H1 (cell line): Measurements from ENCODE around the gene NSD2. TPM values are rescaled to one million over a fixed set of nuclear protein-coding genes. Genes with fewer than 3 reads are reported as not detected.

Experiments used
- BCL11A ChIP-seq, 2 experiments: IDR thresholded peaks; one replicate each; pipeline ENCODE4 v1.6.1; 2011; ENCODE audit warnings: low read depth in 2 of 2, low read length in 2 of 2, mild to moderate bottlenecking in 2 of 2
- CTBP2 ChIP-seq: IDR thresholded peaks from 2 replicates; pipeline ENCODE4 v1.7.0; 2011; ENCODE audit warnings: borderline replicate concordance, mild to moderate bottlenecking, moderate library complexity, mixed read lengths, low read length; ENCODE audit not compliant: insufficient read depth, insufficient read length
- EP300 ChIP-seq, 2 experiments: IDR thresholded peaks; 1 replicate in 1 of 2; 2 replicates in 1 of 2; pipeline ENCODE4 v1.6.1; 2011 to 2012; ENCODE audit warnings: low read depth in 2 of 2, low read length in 2 of 2, mild to moderate bottlenecking in 2 of 2, borderline replicate concordance in 1 of 2, inconsistent platforms in 1 of 2, moderate library complexity in 1 of 2
- FOSL1 ChIP-seq: IDR thresholded peaks from 2 replicates; pipeline ENCODE4 v1.6.1; 2011; ENCODE audit warnings: mild to moderate bottlenecking, low read depth, low read length, moderate library complexity; ENCODE audit not compliant: insufficient read depth
- GTF2F1 ChIP-seq: IDR thresholded peaks from 2 replicates; pipeline ENCODE4 v1.6.1; 2012; ENCODE audit warnings: low read depth, low read length, improper control_type of control experiment, borderline replicate concordance
- SAP30 ChIP-seq: fragments of 300-600 bp; sonication (generic); IDR thresholded peaks from 2 replicates; pipeline ENCODE4 v1.7.1; 2012; ENCODE audit warnings: low read length, moderate library complexity, mild to moderate bottlenecking, inconsistent platforms; ENCODE audit not compliant: insufficient read depth, insufficient replicate concordance
- ZNF274 ChIP-seq: IDR thresholded peaks from 2 replicates; pipeline ENCODE4 v1.7.0; 2012; ENCODE audit warnings: low read length, borderline replicate concordance; ENCODE audit errors: extremely low read depth
- polyA plus RNA-seq, 7 experiments: library from polyadenylated mRNA; depleted of rRNA in 3 of 7; stranded (reverse) in 5 of 7; unstranded in 2 of 7; fragments of >200 nt in 5 of 7; fragments of 200-250 nt in 2 of 7; gene quantifications; 1 replicate in 5 of 7; 2 replicates in 1 of 7; 4 replicates in 1 of 7; pipeline versions ENCODE4 v1.2.1 to v1.2.3, GENCODE V29; 2011 to 2013; ENCODE audit warnings: missing spikeins in 2 of 7, mixed read lengths in 2 of 7
- total RNA-seq: library from RNA; stranded (reverse); fragmentation: NEBNext Ultra II Directional; extraction: Animal tissue kit (Norgen Biotek cat#: 25700); gene quantifications from 2 replicates; pipeline ENCODE4 v1.2.1, GENCODE V29; 2021
- TF ChIP-seq, protein P1 (sequence below): IDR thresholded peaks from 2 replicates; pipeline ENCODE4 v1.6.1; 2012; ENCODE audit warnings: inconsistent platforms
- TF ChIP-seq, protein P2 (sequence below), 3 experiments: IDR thresholded peaks; 1 replicate in 2 of 3; 2 replicates in 1 of 3; pipeline versions ENCODE4 v1.5.1 to v1.6.1; 2011; ENCODE audit warnings: low read length in 3 of 3, mild to moderate bottlenecking in 3 of 3, inconsistent platforms in 2 of 3, low read depth in 1 of 3, moderate library complexity in 1 of 3; ENCODE audit not compliant: insufficient read depth in 1 of 3; ENCODE audit errors: control extremely low read depth in 1 of 3

Gene NSD2
- total and polyA plus RNA-seq, 2 of the 8 experiments (the other 6 are each of a cell fraction or from before 2014, with no cell fraction given): 26.7 to 129 TPM

DNA sequence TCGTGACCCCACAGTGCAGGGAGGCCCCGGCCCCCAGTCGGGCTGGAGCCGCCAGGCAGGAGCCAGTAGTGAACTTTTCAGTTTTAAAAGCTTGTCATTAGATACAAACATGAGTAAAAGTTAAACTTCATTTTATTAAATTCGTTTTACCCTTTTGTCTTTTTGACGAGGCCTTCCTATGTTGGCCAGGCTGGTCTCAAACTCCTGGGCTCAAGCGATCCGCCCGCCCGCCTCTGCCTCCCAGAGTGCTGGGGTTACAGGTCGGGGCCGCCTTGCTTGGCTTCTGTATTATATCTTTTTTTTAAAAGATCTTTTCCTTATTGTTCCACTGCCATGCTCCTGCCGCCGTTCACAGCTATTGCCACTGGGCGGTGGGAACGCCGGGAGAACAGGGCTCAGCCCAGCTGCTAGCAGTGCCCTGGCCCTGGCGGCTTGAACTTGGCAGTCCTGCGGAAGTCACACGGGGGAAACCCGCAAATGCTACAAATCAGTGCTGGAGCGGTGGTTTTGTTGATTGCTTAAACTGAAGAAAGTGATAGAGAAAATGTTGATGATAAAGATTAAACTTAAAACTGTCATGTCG, 138.5 kb downstream of the NSD2 start (continued):
- TF ChIP-seq, protein P1, sequence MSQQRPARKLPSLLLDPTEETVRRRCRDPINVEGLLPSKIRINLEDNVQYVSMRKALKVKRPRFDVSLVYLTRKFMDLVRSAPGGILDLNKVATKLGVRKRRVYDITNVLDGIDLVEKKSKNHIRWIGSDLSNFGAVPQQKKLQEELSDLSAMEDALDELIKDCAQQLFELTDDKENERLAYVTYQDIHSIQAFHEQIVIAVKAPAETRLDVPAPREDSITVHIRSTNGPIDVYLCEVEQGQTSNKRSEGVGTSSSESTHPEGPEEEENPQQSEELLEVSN: no peak
- TF ChIP-seq SAP30: peak; percentile 24
- TF ChIP-seq GTF2F1: no peak
- TF ChIP-seq ZNF274: no peak
- TF ChIP-seq, protein P2, sequence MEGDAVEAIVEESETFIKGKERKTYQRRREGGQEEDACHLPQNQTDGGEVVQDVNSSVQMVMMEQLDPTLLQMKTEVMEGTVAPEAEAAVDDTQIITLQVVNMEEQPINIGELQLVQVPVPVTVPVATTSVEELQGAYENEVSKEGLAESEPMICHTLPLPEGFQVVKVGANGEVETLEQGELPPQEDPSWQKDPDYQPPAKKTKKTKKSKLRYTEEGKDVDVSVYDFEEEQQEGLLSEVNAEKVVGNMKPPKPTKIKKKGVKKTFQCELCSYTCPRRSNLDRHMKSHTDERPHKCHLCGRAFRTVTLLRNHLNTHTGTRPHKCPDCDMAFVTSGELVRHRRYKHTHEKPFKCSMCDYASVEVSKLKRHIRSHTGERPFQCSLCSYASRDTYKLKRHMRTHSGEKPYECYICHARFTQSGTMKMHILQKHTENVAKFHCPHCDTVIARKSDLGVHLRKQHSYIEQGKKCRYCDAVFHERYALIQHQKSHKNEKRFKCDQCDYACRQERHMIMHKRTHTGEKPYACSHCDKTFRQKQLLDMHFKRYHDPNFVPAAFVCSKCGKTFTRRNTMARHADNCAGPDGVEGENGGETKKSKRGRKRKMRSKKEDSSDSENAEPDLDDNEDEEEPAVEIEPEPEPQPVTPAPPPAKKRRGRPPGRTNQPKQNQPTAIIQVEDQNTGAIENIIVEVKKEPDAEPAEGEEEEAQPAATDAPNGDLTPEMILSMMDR (IDR thresholded peaks at IDR 0.05; ENCODE audit: control extremely low read depth in 1 of 3, insufficient read depth in 1 of 3, low read depth in 1 of 3, low read length in 3 of 3): peak; percentile 28 to 34 (median 30); a peak in 3 of 4 replicates
- TF ChIP-seq CTBP2: no peak
- TF ChIP-seq EP300 (IDR thresholded peaks at IDR 0.05; ENCODE audit: borderline replicate concordance in 1 of 2, low read depth in 2 of 2, low read length in 2 of 2): no peak
- TF ChIP-seq FOSL1: no peak
- no peak for TF ChIP-seq BCL11A (IDR thresholded peaks at IDR 0.05; ENCODE audit: low read depth in 2 of 2, low read length in 2 of 2)
- TF ChIP-seq, all 59 proteins: peak for 4
